Progenitor cell of endocrine pancreas (in vitro differentiated cells): ENCODE results near the gene TRPC4. TPM values are rescaled to one million over a fixed set of nuclear protein-coding genes. Genes with fewer than 3 reads are reported as not detected.

Experiments
- DNase-seq: peaks from one replicate; pipeline ENCODE4 v3.0.0; 2021; ENCODE audit warnings: low spot score; ENCODE audit not compliant: unreplicated experiment
- H3K27ac Mint-ChIP-seq: 2 replicates; pipeline ENCODE4 v1.8.0; 2021; ENCODE audit warnings: mild to moderate bottlenecking, moderate library complexity, mixed read lengths
- H3K27me3 Mint-ChIP-seq: 2 replicates; pipeline ENCODE4 v1.8.0; 2021; ENCODE audit warnings: mixed read lengths
- H3K36me3 Mint-ChIP-seq: 2 replicates; pipeline ENCODE4 v1.8.0; 2022; ENCODE audit warnings: mixed read lengths; ENCODE audit not compliant: insufficient read depth
- H3K4me1 Mint-ChIP-seq: 2 replicates; pipeline ENCODE4 v1.8.0; 2021; ENCODE audit warnings: low read depth, mixed read lengths
- H3K4me3 Mint-ChIP-seq: 2 replicates; pipeline ENCODE4 v1.8.0; 2021; ENCODE audit warnings: low read depth, mild to moderate bottlenecking, moderate library complexity, mixed read lengths
- H3K9me3 Mint-ChIP-seq: 2 replicates; pipeline ENCODE4 v1.8.0; 2021; ENCODE audit warnings: low read depth, mixed read lengths
- total RNA-seq: library from RNA; stranded (reverse); gene quantifications from 2 replicates; pipeline ENCODE4 v1.2.1, GENCODE V29; 2021
- TF ChIP-seq, protein P1 (sequence below): fragments of 200-600 bp; sonication (generic); IDR thresholded peaks from one replicate; pipeline ENCODE4 v1.5.0; 2021; ENCODE audit warnings: antibody characterized with exemption, mild to moderate bottlenecking; ENCODE audit not compliant: unreplicated experiment

Gene TRPC4
- total RNA-seq, 1 donor from 2014 or later: 4.2 TPM

DNA sequence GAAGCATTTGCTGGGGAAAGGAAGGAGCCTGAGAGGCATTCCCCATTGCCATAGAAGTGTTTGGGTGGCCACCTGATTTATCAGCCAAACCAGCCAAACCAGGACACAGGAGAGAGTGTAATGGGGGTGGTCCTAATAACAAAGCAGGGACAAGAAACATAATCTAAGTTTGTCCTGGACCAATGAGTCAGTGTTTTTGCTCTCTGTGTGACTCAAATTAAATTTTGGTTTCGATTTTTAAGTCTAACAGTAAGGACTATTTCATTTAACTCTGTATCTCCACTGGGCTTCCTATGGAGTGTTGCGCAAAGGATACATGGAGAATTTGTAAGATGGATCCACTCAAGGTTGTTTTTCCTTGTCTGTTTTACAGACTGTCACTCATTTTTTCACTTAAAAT is 19.5 kb upstream of the TRPC4 start:
- TF ChIP-seq, protein P1, sequence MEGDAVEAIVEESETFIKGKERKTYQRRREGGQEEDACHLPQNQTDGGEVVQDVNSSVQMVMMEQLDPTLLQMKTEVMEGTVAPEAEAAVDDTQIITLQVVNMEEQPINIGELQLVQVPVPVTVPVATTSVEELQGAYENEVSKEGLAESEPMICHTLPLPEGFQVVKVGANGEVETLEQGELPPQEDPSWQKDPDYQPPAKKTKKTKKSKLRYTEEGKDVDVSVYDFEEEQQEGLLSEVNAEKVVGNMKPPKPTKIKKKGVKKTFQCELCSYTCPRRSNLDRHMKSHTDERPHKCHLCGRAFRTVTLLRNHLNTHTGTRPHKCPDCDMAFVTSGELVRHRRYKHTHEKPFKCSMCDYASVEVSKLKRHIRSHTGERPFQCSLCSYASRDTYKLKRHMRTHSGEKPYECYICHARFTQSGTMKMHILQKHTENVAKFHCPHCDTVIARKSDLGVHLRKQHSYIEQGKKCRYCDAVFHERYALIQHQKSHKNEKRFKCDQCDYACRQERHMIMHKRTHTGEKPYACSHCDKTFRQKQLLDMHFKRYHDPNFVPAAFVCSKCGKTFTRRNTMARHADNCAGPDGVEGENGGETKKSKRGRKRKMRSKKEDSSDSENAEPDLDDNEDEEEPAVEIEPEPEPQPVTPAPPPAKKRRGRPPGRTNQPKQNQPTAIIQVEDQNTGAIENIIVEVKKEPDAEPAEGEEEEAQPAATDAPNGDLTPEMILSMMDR: no peak
- Mint-ChIP-seq H3K4me1 (peaks cover 4% of the 10 kb centered on the region), H3K4me3 (no peak overlapping the region), H3K9me3 (no peaks in the 10 kb centered on the region), H3K36me3 (no peaks in the 10 kb centered on the region), H3K27me3 (no peaks in the 10 kb centered on the region), H3K27ac (no peak overlapping the region)
- DNase-seq: no peak

DNA sequence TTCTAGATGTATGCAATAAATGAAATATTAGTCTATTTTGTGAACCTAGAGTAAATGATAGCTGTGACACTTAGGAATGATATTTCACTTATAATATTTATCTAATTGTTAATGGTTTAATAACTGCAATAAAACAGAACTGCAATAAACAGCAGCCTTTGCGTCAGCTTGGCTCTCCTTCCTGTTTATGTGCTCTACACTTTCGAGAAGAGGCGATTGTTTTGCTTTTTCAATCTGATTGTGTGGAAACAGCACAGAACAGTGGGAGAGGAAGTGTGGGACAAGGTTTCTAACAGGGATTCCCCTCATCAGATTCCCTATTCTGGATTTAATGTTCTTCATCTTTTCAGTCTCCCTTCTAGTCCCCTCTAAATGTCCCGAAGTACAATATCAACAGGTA is 17.3 kb upstream of the TRPC4 start:
- Mint-ChIP-seq H3K9me3 (no peaks in the 10 kb centered on the region), H3K27me3 (no peaks in the 10 kb centered on the region), H3K36me3 (no peaks in the 10 kb centered on the region), H3K27ac (no peak overlapping the region), H3K4me3 (no peak overlapping the region), H3K4me1 (peaks cover 4% of the 10 kb centered on the region)
- no peak for DNase-seq
- TF ChIP-seq, protein P1: no peak

DNA sequence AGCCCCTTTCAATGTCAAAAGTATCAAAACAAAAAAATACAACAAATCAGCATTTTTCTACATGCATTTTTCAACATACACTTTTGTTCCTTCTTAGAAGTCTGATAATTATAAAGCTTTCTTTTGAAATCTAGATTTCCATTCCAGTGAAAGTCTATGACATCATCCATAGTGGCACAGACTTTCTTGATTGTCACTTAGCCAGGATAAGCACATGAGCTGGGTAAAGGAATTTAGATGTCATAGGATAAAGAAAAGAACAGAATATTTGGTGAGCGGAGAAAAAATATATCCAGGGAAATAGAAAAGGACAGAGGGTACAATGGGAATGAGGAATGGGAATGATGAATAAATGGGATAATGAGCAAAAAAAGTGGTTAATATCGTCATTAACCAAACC is 15.1 kb upstream of the TRPC4 start:
- Mint-ChIP-seq H3K9me3 (no peaks in the 10 kb centered on the region), H3K36me3 (no peaks in the 10 kb centered on the region), H3K4me1 (peaks cover 4% of the 10 kb centered on the region), H3K27me3 (no peaks in the 10 kb centered on the region), H3K4me3 (no peak overlapping the region), H3K27ac (no peak overlapping the region)
- TF ChIP-seq, protein P1: no peak
- no peak for DNase-seq

DNA sequence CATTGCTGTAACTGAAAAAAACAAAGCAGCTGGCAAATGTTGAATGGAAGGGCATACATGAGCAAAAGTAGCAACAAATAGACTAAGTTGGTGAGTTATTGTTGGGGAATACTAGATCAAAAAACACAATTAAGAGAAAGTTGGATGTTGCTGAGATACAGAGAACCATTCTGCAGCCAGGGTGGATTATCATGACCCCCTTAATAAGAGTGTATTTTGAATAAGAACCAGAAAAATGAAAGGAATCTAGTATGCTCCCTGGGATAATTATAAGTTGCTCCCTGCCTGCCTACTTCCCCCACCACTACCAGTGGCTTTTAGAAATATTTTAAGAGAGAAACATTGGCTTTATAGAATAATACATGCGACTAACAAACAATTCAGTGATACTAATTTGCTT is 14.5 kb upstream of the TRPC4 start:
- no peaks in the 10 kb centered on the region for H3K27me3 Mint-ChIP-seq

DNA sequence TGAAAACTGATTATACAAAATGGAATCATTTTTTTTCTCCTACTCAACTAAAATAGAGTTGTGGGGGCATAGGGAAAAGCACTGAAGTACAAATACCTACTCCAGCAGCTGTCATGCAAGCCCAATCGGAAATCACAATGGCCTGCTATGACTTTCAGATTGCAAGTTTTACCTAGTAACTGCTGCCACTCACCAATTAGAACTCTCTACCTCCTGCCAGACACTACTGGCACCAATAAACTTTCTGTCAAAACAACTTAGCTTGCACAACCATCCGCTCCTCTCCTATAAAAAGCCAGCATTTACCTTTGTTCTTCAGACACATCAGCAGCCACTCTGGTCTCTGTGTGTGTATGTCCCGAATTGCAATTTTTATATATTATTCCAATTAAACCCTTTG is 9.3 kb upstream of the TRPC4 start:
- Mint-ChIP-seq H3K9me3 (peaks cover 3% of the 10 kb centered on the region), H3K36me3 (no peaks in the 10 kb centered on the region), H3K27ac (no peak overlapping the region), H3K4me1 (peaks cover 3% of the 10 kb centered on the region), H3K27me3 (peaks cover 10% of the 10 kb centered on the region), H3K4me3 (no peak overlapping the region)
- TF ChIP-seq, protein P1: no peak
- DNase-seq: no peak

More for the DNA sequence above, 14.5 kb upstream of the TRPC4 start:
- Mint-ChIP-seq H3K27ac (no peak overlapping the region), H3K4me1 (peaks cover 4% of the 10 kb centered on the region), H3K4me3 (no peak overlapping the region), H3K9me3 (no peaks in the 10 kb centered on the region), H3K36me3 (no peaks in the 10 kb centered on the region)
- TF ChIP-seq, protein P1: no peak
- no peak for DNase-seq
